Placental pericyte (primary cell): ENCODE measurements around the gene NDUFB4. TPM values are rescaled to one million over a fixed set of nuclear protein-coding genes. Genes with fewer than 3 reads are reported as not detected.

Experiments
- total RNA-seq: library from RNA; depleted of rRNA; stranded (reverse); fragments of >200 nt; gene quantifications from 2 replicates; pipeline ENCODE4 v1.2.3, GENCODE V29; 2012

NDUFB4 gene
- total RNA-seq: 26.9 and 40.5 TPM in 2 replicates

DNA sequence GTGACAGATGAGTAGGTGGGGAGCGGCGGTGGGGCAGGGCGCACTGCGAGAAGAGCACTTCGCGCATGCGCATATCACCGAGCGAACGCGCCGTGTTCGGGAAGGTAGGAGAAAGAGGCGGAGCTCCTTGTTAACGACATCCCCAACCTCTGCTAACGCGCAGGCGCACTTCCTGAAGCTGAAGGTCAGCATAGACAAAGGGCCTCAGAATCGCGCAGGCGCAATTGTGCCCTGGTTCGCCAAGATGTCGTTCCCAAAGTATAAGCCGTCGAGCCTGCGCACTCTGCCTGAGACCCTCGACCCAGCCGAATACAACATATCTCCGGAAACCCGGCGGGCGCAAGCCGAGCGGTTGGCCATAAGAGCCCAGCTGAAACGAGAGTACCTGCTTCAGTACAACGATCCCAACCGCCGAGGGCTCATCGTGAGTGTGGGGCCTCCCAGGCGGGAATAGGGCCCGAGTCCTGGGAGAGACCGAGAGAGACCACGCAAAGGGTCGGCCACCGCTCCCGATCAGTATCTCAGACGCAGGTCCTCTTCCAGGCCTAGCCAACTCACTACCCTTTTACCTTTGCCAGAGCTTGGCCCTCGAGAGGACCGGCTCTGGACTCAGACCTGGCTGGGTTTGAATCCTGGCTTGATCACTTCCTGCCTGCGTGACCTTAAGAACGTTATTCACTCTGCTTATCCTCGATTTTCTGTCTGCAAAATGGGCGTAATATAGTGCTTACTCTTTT, at the start of gene NDUFB4:
TSS of gene NDUFB4 (plus strand) at position 221 of the 737 bp plus-strand sequence. CDS start at position 245, 24 bp downstream.

Other genes with a start within 250 kb of the NDUFB4 start
- 23.4 and 50.4 TPM in 2 replicates for gene LRRC58, start 247.0 kb upstream of the NDUFB4 start, total RNA-seq
- gene FSTL1, start 145.3 kb upstream of the NDUFB4 start, total RNA-seq: 528 and 957 TPM in 2 replicates
- gene HGD, start 85.9 kb downstream of the NDUFB4 start, total RNA-seq: 0.14 and 0.88 TPM in 2 replicates
- gene RABL3, start 146.2 kb downstream of the NDUFB4 start, total RNA-seq: 10.9 and 16.6 TPM in 2 replicates
- 17.5 and 37.2 TPM in 2 replicates for gene GTF2E1, start 146.4 kb downstream of the NDUFB4 start, total RNA-seq